GM12892 (cell line): ENCODE results near the gene LGMN.

Experiments
- POLR2AphosphoS5 ChIP-seq: IDR thresholded peaks from 2 replicates; pipeline ENCODE4 v1.6.1; 2011; ENCODE audit warnings: low read depth, low read length, control low read depth
- TAF1 ChIP-seq: IDR thresholded peaks from 2 replicates; pipeline ENCODE4 v1.6.1; 2011; ENCODE audit warnings: low read depth, mild to moderate bottlenecking, control low read depth, low read length, borderline replicate concordance

DNA sequence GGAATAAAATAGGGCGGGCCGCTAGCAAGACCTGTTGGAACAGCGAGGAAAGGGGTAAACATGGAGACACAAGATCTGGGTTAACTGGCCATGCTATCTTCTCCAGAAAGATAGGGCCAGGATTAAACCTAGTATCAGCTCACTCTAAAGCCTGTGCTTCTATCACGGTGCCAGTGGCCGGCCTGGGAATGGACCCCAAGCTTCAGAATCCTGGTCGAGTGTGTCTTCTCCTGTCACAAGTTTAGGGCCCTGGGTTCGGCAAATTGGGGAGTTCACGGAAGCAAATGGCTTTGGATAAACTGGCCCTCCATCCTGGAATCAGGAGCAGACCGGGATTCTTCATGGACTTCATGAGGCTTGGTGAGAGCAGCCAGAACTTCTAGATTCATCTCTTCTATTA is 82.2 kb downstream of the LGMN start:
- TF ChIP-seq TAF1 (no peak), POLR2AphosphoS5 (no peak)
